Activated naive CD4-positive, alpha-beta T cell treated with Interleukin-2 at 50 U/mL for 16 hours (primary cell): ENCODE results near the gene SPHK1.

Source experiments
- DNase-seq: peaks from one replicate; pipeline ENCODE4 v3.0.0-alpha.2; 2020

SPHK1 gene

GRCh38 chr17:76385892-76386786 lies 1.7 kb downstream of the SPHK1 start:
- peak; percentile 85 for DNase-seq

DNA sequence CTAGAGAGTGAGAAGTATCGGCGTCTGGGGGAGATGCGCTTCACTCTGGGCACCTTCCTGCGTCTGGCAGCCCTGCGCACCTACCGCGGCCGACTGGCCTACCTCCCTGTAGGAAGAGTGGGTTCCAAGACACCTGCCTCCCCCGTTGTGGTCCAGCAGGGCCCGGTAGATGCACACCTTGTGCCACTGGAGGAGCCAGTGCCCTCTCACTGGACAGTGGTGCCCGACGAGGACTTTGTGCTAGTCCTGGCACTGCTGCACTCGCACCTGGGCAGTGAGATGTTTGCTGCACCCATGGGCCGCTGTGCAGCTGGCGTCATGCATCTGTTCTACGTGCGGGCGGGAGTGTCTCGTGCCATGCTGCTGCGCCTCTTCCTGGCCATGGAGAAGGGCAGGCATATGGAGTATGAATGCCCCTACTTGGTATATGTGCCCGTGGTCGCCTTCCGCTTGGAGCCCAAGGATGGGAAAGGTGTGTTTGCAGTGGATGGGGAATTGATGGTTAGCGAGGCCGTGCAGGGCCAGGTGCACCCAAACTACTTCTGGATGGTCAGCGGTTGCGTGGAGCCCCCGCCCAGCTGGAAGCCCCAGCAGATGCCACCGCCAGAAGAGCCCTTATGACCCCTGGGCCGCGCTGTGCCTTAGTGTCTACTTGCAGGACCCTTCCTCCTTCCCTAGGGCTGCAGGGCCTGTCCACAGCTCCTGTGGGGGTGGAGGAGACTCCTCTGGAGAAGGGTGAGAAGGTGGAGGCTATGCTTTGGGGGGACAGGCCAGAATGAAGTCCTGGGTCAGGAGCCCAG lies 2.8 kb downstream of the SPHK1 start:
- DNase-seq: no peak

- DNase-seq: no peak
Measured at GRCh38 chr17:76388966-76389888, 4.8 kb downstream of the SPHK1 start.

DNA sequence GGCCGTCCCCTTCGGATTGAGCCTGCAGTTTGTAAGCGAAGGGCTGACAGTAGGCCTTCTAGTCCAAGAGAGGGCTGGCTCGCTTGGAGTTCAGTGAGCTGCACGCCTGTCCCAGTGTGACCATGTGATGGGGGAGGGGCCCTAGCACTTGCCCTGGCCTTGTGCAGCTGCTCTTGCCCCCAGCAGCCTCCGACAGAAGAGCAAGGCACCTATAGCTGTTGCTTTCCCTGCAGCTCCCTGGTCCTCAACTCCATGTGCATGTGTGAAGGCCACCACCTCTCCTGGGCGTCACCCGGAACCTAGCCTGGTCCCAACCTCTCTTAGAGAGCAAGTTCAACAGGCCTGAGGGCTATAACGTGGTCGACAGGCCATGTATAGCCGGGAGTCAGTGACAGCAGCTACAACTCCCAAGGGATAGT lies 5.6 kb downstream of the SPHK1 start:
- no peak for DNase-seq

- DNase-seq: no peak
Measured at GRCh38 chr17:76391200-76391715, 6.8 kb downstream of the SPHK1 start.

DNA sequence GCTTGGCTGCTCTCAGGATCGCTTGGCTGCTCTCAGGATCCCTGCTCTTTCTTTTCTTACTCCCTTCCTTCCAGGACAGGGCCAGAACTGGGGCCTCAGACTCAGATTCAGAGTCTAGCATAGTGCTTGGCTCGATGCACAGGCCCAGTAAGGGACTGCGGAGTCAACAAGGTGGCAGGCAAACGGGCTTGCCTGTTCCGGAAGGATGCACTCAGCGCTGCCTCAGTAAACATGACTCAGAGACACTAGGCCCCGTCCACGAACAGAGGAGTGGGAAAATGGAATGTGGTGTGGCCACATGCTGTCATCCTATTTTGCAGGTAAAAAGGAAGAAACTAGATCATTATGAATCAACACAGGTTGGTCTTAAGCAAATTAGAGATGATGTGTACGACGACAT lies 9.8 kb downstream of the SPHK1 start:
- no peak for DNase-seq

DNA sequence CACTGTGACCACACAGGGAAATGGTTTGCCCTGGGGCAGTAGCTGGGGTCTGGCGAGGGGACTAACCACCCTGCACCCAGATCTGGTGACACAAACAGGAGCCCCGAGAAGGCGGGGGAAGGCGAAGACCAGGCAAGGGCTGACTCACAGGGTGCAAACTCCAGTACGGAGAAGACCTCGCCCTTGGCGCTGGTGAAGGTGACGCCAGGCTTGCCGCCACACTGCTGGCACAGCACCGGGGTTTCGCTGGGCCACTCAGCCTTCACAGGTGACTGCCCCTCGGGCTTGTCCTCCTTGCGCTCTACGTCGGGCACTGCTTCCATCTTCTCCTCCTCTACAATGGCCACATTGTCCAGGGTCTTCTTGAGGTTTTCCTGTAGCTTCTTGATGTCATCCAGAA lies 11.6 kb downstream of the SPHK1 start:
- DNase-seq: no peak

DNA sequence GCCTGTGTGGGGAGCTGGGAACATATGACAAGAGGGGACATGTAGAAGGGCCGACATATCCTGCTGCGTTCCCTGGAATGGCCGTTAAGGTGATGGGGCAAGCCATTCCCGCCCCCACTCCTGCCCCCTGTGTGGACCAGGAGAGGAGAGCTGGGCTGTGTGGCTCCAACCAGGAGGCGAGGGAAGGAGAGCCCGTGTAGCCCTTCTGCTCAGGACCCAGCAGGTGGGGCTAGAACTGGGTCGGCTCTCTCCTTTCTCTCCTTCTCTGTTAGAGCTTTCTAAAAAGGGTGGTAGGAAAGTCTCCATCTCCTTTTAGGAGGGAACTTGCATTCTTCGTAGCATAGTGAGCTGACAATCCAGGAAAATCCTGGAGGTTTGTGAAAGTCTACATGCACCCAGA lies 12.8 kb downstream of the SPHK1 start:
- no peak for DNase-seq

GRCh38 chr17:76397687-76398522 lies 13.5 kb downstream of the SPHK1 start:
- DNase-seq: peak; percentile 87

DNA sequence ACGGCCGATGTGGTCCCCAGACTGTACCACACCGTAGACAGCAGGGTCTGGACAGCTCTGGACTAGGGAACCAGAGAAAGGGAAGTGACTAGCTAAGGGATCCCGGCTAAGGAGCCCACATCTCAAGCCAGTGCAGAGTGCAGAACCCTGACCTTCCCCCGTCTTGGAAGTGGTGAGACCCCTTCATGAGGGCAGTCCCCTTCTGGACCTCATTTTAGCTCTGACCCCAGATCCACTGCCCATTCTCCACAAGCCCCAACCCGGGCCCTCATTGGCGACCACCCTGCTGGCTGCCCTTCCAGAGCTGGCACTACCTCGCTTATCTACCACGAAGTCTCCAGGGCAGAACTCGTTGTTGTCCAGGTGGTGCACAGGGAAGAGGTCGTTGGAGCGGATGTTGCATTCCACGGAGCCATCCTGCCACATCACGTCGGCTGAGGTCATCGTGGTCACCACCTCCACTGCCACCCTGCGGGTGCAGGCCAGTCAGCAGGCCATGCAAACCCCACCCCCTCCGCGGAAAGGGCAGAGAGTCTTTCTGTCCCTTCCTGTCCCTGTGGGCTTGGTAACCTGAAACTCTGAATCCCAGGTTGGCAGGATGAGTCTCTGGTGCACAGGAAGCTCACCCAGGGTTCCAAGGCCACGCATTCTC lies 14.2 kb downstream of the SPHK1 start:
- DNase-seq: no peak

DNA sequence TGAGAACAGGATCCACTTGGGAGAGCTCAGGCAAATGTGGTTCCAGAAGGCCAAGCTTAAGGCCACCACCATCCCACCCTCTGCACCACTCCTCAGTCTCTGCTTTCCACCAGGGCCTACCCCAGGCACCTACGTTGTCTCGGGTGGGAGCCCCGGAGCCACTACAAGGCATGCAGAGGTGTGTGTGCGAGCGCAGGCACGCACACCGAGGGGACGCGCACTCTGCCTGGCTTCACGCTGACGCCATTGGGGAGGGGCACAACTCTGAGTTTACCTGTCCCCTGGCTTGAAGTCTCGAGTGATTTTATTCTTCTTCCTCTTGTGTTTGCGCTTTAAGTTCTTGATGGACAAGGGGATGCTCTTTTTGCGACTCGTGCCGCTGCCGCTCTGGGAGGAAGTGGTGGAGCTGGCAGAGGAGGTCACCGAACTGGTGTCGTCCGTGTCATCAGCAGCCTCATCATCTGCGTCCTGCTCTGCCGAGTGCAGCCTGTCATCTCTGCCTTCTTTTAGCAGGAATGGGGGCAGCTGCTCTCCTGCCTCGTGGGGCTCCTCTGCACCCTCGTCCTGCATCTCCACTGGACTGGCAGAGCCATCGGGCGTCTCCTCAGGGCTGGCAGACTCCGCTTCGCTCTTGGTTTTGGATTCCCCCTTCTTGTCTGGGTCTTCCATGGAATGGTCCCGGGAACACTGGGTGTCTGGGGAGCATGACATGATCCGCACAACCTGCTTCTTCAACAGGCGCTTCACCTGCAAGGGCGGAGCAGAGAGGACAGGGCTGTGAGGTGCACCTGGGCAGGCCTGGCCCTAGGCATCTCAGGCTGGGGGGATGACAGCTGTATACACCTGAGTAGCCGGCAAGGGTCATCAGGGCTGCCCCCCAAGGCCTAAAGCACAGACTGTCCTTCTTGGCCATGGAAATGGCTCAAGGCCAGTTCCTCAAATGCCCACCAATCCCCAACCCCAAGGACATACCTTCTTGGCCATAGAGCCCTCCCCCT lies 15.1 kb downstream of the SPHK1 start:
- DNase-seq: no peak

DNA sequence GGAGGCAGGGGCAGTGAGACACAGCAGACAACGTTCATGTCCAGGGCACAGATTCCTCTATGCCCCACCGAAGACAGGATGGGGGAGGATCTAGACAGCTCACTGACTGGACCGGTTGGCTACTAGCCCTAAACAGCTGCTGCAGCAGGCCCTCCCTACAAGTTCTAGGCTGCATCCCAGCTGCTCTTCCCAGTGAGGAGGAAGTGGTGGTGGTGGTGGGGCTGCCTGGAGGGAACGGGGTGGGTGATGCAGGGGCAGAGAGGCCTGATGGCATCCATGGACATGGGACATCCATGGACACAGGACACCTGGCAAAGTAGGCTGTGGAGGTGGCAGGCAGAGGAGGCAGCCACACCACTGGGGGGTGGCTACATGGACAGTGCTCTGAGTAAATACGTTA lies 18.3 kb downstream of the SPHK1 start:
- DNase-seq: no peak

GRCh38 chr17:76404256-76404655 lies 19.8 kb downstream of the SPHK1 start:
- no peak for DNase-seq

- DNase-seq: no peak
Measured at GRCh38 chr17:76404976-76405563, 20.7 kb downstream of the SPHK1 start.

GRCh38 chr17:76405607-76405966 lies 21.2 kb downstream of the SPHK1 start:
- DNase-seq: no peak

- DNase-seq: no peak
Measured at GRCh38 chr17:76405967-76406647, 21.7 kb downstream of the SPHK1 start.

DNA sequence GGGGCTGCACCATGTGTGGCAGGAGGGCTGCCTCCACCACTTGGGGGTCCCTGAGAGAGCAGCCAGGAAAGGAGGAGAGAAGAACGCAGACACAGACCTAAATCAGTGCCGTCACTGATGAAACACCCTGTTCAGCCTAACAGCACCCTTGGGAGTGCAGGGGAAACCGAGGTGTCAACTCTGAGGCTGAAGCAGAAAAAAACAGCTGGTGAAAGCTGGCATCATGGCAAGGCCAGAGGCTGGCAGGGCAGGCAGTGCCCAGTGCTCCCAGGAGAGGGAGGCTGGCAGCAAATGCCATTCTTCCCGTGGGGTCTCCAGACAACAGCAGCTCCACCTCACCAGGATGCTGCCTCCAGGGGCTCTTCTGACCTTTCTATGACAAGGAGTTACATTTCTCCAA lies 23.1 kb downstream of the SPHK1 start:
- DNase-seq: no peak

GRCh38 chr17:76408037-76408849 lies 23.8 kb downstream of the SPHK1 start:
- DNase-seq: peak; percentile 74
